Heart left ventricle (tissue), 16 donors: ENCODE measurements around the gene IGFL4. TPM values are rescaled to one million over a fixed set of nuclear protein-coding genes. Genes with fewer than 3 reads are reported as not detected.

ENCODE experiments used
- ATAC-seq, 4 donors: fragments of 200-7000 bp; cut with Tn5 transposase; one replicate each; pipeline ENCODE4 v1.9.1; 2020 to 2022; ENCODE audit warnings: moderate library complexity in 4 of 4, mild to moderate bottlenecking in 3 of 4, moderate number of reproducible peaks in 1 of 4
- DNase-seq, 5 donors: peaks; one replicate each; pipeline ENCODE4 v3.0.0-alpha.2; 2020
- H3K27ac ChIP-seq, 12 donors: fragments of 200-600 bp; sonication (generic) in 4 of 12; one replicate each; pipeline versions ENCODE4 v1.5.0 to v1.8.0; 2016 to 2022; ENCODE audit warnings: mild to moderate bottlenecking in 2 of 12
- H3K27me3 ChIP-seq, 9 donors: fragments of 200-600 bp; sonication (generic) in 2 of 9; one replicate each; pipeline versions ENCODE4 v1.5.1 to v1.8.0; 2016 to 2022; ENCODE audit warnings: mild to moderate bottlenecking in 3 of 9
- H3K36me3 ChIP-seq, 9 donors: fragments of 200-600 bp; sonication (generic) in 2 of 9; one replicate each; pipeline versions ENCODE4 v1.5.0 to v1.8.0; 2018 to 2022; ENCODE audit warnings: mild to moderate bottlenecking in 2 of 9
- H3K4me1 ChIP-seq, 12 donors: fragments of 200-600 bp; sonication (generic) in 4 of 12; one replicate each; pipeline versions ENCODE4 v1.5.0 to v1.8.0; 2016 to 2022; ENCODE audit warnings: mild to moderate bottlenecking in 3 of 12
- H3K4me3 ChIP-seq, 12 donors: fragments of 200-600 bp; sonication (generic) in 4 of 12; one replicate each; pipeline versions ENCODE4 v1.5.0 to v1.8.0; 2017 to 2022; ENCODE audit warnings: mild to moderate bottlenecking in 9 of 12, moderate library complexity in 4 of 12
- H3K9me3 ChIP-seq, 12 donors: fragments of 200-600 bp; sonication (generic) in 4 of 12; one replicate each; pipeline versions ENCODE4 v1.5.0 to v1.8.0; 2016 to 2022; ENCODE audit warnings: mild to moderate bottlenecking in 1 of 12
- CTCF ChIP-seq, 12 donors: fragments of 200-600 bp; sonication (generic) in 4 of 12; IDR thresholded peaks; one replicate each; pipeline versions ENCODE4 v1.5.0 to v1.8.0; 2018 to 2022; ENCODE audit warnings: antibody characterized with exemption in 12 of 12, mild to moderate bottlenecking in 5 of 12
- POLR2A ChIP-seq, 2 donors: fragments of 450-650 bp; IDR thresholded peaks; one replicate each; pipeline ENCODE4 v1.6.1; 2017; ENCODE audit warnings: antibody characterized with exemption in 2 of 2, mild to moderate bottlenecking in 2 of 2, moderate library complexity in 2 of 2
- WGBS, 4 donors: extraction: QIAGEN DNeasy Blood & Tissue Kit in 2 of 4; methylation state at CpG; one replicate each; pipeline versions ENCODE4 v1.1.5 to v1.1.7; 2013 to 2018; 5-methylcytosine and 5-hydroxymethylcytosine counted together
- intact Hi-C, 10 donors: fragments of 100-400 bp; cut with DNase I; formaldehyde crosslinking; loops; one replicate each; pipeline versions ENCODE4 v1.11.1 to v1.14.2; 2022
- polyA plus RNA-seq, 2 donors: library from polyadenylated mRNA; stranded (reverse); fragments of 200-250 nt; gene quantifications; one replicate each; pipeline ENCODE4 v1.2.3, GENCODE V29; 2013
- total RNA-seq, 9 donors: library from RNA; depleted of rRNA in 2 of 9; stranded (reverse); fragments of >200 nt in 2 of 9; fragmentation: NEBNext Ultra II Directional in 3 of 9; extraction: Animal tissue kit (Norgen Biotek cat#: 25700) in 3 of 9; gene quantifications; one replicate each; pipeline versions ENCODE4 v1.1.0 to v1.2.4, GENCODE V29; 2016 to 2023
- donor health status: ischemic (EF 13 %, LVEDD 7.1; RV severe dilation, severe dysfunction).
- donor health status: healthy with polysubstance abuse.
- donor health status: DM: no; HTN: yes; CAD: no.
- donor health status: DM: no; HTN: no; CAD: no.
- donor health status: ischemic (EF 25% LVEDD 6.9; RV normal size, moderate dysfunction).
- donor health status: ischemic (EF 25% LVEDD 5.7; RV mildly dilated, moderate dysfunction).
- donor health status: healthy.
- donor health status: DM: yes; HTN: yes; CAD: no.
- donor health status: ischemic (EF 35%, LVEDD 5.7; RV mildly dilated, moderate dysfunction).
- donor health status: nonischemic (EF 11% LVEDD 7.7; RV severe dilation, severe dysfunction).
- donor health status: DM: yes; HTN: yes; CAD: no.
- donor health status: PGD.
- donor health status: ischemic (EF 29% LVEDD 5.4; RV normal size, mild dysfunction).
- donor health status: nonischemic (EF 23%, LVEDD 6.1; RV moderate dilation, normal function).

The IGFL4 gene
- total and polyA plus RNA-seq, 11 donors, result not detected

- Histone ChIP-seq H3K4me1 (no peaks in the 10 kb centered on the region), H3K9me3 (peaks cover 0 to 10% (median 0%) of the 10 kb centered on the region in 12 donors), H3K36me3 (no peaks in the 10 kb centered on the region), H3K27me3 (peaks cover 0 to 60% (median 6%) of the 10 kb centered on the region in 9 donors), H3K27ac (no peak overlapping the region), H3K4me3 (no peak overlapping the region)
- DNase-seq, result no peak
- no peak for ATAC-seq
- 48 to 65% (median 60%) methylated on average over 4 of the region's 4 CpGs for WGBS, 4 donors
- no peak for TF ChIP-seq CTCF (IDR thresholded peaks at IDR 0.05)
- TF ChIP-seq POLR2A (IDR thresholded peaks at IDR 0.05), result no peak
- intact Hi-C loops, result no loop called here
These were observed 12.1 kb upstream of the IGFL4 start for GRCh38 chr19:46052896-46053295.

GRCh38 chr19:46049597-46049996 is 8.8 kb upstream of the IGFL4 start:
- intact Hi-C loops, result no loop called here
- WGBS, 4 donors, result 21 to 33% (median 31%) methylated on average over 7 of the region's 7 CpGs
- no peak for DNase-seq
- no peak overlapping the region for H3K4me3 ChIP-seq
- H3K4me1 ChIP-seq, result no peaks in the 10 kb centered on the region
- peaks cover 0 to 8% (median 0%) of the 10 kb centered on the region in 12 donors for H3K9me3 ChIP-seq
- ATAC-seq, result no peak
- no peak overlapping the region for H3K27ac ChIP-seq
- H3K27me3 ChIP-seq, result peaks cover 0 to 47% (median 7%) of the 10 kb centered on the region in 9 donors
- H3K36me3 ChIP-seq, result no peaks in the 10 kb centered on the region
- TF ChIP-seq POLR2A (IDR thresholded peaks at IDR 0.05) (no peak), CTCF (IDR thresholded peaks at IDR 0.05) (no peak)

- Histone ChIP-seq H3K27ac (no peak overlapping the region), H3K27me3 (peaks cover 0 to 57% (median 17%) of the 10 kb centered on the region in 9 donors), H3K36me3 (no peaks in the 10 kb centered on the region), H3K4me3 (no peak overlapping the region), H3K9me3 (peaks cover 0 to 6% (median 0%) of the 10 kb centered on the region in 12 donors), H3K4me1 (no peaks in the 10 kb centered on the region)
- no peak for DNase-seq
- intact Hi-C loops, result no loop called here
- ATAC-seq, result no peak
- WGBS, 4 donors, result 90 to 97% (median 93%) methylated on average over 1 of the region's 1 CpG
- no peak for TF ChIP-seq CTCF (IDR thresholded peaks at IDR 0.05)
- no peak for TF ChIP-seq POLR2A (IDR thresholded peaks at IDR 0.05)
These were observed 2.7 kb upstream of the IGFL4 start for GRCh38 chr19:46043519-46043918.

GRCh38 chr19:46042252-46042883 is 1.6 kb upstream of the IGFL4 start:
- ATAC-seq (no peak), DNase-seq (no peak)
- no peak for TF ChIP-seq POLR2A (IDR thresholded peaks at IDR 0.05)
- peaks cover 0 to 57% (median 16%) of the 10 kb centered on the region in 9 donors for H3K27me3 ChIP-seq
- H3K27ac ChIP-seq, result no peak overlapping the region
- WGBS, 4 donors, result 81 to 84% (median 83%) methylated on average over 5 of the region's 5 CpGs
- no peak overlapping the region for H3K4me3 ChIP-seq
- H3K36me3 ChIP-seq, result no peaks in the 10 kb centered on the region
- H3K4me1 ChIP-seq, result no peaks in the 10 kb centered on the region
- peaks cover 0 to 7% (median 0%) of the 10 kb centered on the region in 12 donors for H3K9me3 ChIP-seq
- intact Hi-C loops, result no loop called here

- Histone ChIP-seq H3K27ac (no peak overlapping the region), H3K4me1 (no peaks in the 10 kb centered on the region), H3K4me3 (no peak overlapping the region), H3K36me3 (no peaks in the 10 kb centered on the region), H3K9me3 (peaks cover 0 to 4% (median 0%) of the 10 kb centered on the region in 12 donors), H3K27me3 (peaks cover 0 to 43% (median 15%) of the 10 kb centered on the region in 9 donors)
- 78 to 92% (median 86%) methylated on average over 4 to 6 of the region's 6 CpGs for WGBS, 4 donors
- no peak for TF ChIP-seq POLR2A (IDR thresholded peaks at IDR 0.05)
- no peak for TF ChIP-seq CTCF (IDR thresholded peaks at IDR 0.05)
- intact Hi-C loops, result no loop called here
- ATAC-seq (no peak), DNase-seq (no peak)
These were observed 677 bp downstream of the IGFL4 start for GRCh38 chr19:46040125-46040524.
